Measurements from ENCODE around the gene RASGRP1.

GRCh38 chr15:38559131-38559530 lies 5.5 kb downstream of the RASGRP1 start:
- TF ChIP-seq CTCF (IDR thresholded peaks at IDR 0.05) (no peak), POLR2A (IDR thresholded peaks at IDR 0.05) (no peak)
